ENCODE data around the gene MAP3K13. TPM values are rescaled to one million over a fixed set of nuclear protein-coding genes. Genes with fewer than 3 reads are reported as not detected.
"Not testable (repeated sequence)": the region's sequence is repeated elsewhere in the genome, so short reads cannot be mapped to it uniquely, and the experiment has no call there.

MAP3K13 gene
- total RNA-seq, 1 donor from 2014 or later: 23.7 TPM

- DNase-seq (ENCODE audit: low spot score): no peak
Measured at GRCh38 chr3:185393055-185393454, 30.1 kb downstream of the MAP3K13 start.

GRCh38 chr3:185397676-185398075 lies 34.7 kb downstream of the MAP3K13 start:
- no peak for DNase-seq (ENCODE audit: low spot score)

- DNase-seq (ENCODE audit: low spot score): no peak
Measured at GRCh38 chr3:185399737-185400667, 37.1 kb downstream of the MAP3K13 start.

GRCh38 chr3:185400866-185401265 lies 37.9 kb downstream of the MAP3K13 start:
- no peak for DNase-seq (ENCODE audit: low spot score)

- DNase-seq (ENCODE audit: low spot score): no peak
Measured at GRCh38 chr3:185401319-185401955, 38.5 kb downstream of the MAP3K13 start.

- no peak for DNase-seq (ENCODE audit: low spot score)
Measured at GRCh38 chr3:185402561-185402960, 39.6 kb downstream of the MAP3K13 start.

GRCh38 chr3:185403002-185403401 lies 40.1 kb downstream of the MAP3K13 start:
- DNase-seq (ENCODE audit: low spot score): no peak

- DNase-seq (ENCODE audit: low spot score): no peak
Measured at GRCh38 chr3:185405243-185405642, 42.3 kb downstream of the MAP3K13 start.

GRCh38 chr3:185405664-185406063 lies 42.7 kb downstream of the MAP3K13 start:
- no peak for DNase-seq (ENCODE audit: low spot score)

GRCh38 chr3:185406121-185406620 lies 43.2 kb downstream of the MAP3K13 start:
- no peak for DNase-seq (ENCODE audit: low spot score)

GRCh38 chr3:185409957-185410356 lies 47.0 kb downstream of the MAP3K13 start:
- no peak for DNase-seq (ENCODE audit: low spot score)

- no peak for DNase-seq (ENCODE audit: low spot score)
Measured at GRCh38 chr3:185411133-185411532, 48.2 kb downstream of the MAP3K13 start.

- DNase-seq (ENCODE audit: low spot score): no peak
Measured at GRCh38 chr3:185416513-185416912, 53.6 kb downstream of the MAP3K13 start.

GRCh38 chr3:185418561-185418977 lies 55.6 kb downstream of the MAP3K13 start:
- DNase-seq (ENCODE audit: low spot score): not testable (repeated sequence)

GRCh38 chr3:185420762-185421161 lies 57.8 kb downstream of the MAP3K13 start:
- DNase-seq (ENCODE audit: low spot score): no peak

GRCh38 chr3:185421577-185422232 lies 58.8 kb downstream of the MAP3K13 start:
- DNase-seq (ENCODE audit: low spot score): no peak

GRCh38 chr3:185422677-185423076 lies 59.7 kb downstream of the MAP3K13 start:
- DNase-seq (ENCODE audit: low spot score): no peak

- no peak for DNase-seq (ENCODE audit: low spot score)
Measured at GRCh38 chr3:185423178-185423577, 60.2 kb downstream of the MAP3K13 start.

- DNase-seq (ENCODE audit: low spot score): no peak
Measured at GRCh38 chr3:185424435-185424834, 61.5 kb downstream of the MAP3K13 start.

GRCh38 chr3:185430375-185430774 lies 67.4 kb downstream of the MAP3K13 start:
- no peak for DNase-seq (ENCODE audit: low spot score)

GRCh38 chr3:185439745-185440466 lies 77.0 kb downstream of the MAP3K13 start:
- DNase-seq (ENCODE audit: low spot score): no peak

Data from mesenteric fat pad (tissue), 1 donor.